ENCODE data around the gene ZG16.

DNA sequence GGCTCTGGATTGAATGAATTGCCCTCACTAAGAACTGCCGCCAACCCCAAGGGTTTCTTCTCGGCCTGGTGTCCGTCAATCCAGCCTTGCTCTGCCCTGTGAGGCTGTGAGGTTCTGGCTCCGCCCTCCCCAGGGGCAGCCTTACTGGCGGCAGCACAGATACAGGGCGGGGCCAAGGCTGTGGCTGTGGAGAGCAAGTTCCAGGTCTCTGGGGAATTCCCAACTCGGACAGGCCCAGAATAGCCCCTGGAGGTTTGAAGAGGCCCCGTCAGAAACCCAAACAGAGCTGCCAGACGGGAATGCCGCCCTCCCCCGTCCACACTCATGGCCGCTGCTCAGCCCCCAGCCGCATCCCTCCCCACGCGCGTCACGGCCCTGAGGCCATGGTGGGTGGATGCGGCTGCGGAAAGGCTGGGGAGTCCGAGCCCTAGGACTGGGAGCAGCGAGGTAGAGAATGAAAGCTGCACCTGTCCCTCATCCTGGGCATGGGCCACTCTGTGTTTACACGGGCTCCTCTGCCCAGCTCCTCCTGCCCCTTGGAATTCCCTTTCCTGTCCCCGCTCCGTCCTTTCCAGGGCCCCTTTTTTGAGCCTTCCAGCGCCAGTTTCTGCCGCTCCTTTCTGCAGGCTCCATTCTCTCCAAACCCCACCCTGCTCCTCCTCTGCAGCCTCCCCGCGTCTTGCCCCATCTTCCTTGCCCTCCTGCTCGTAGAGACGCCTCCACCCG lies 33.3 kb downstream of the ZG16 start:
- TF ChIP-seq EZH2 (IDR thresholded peaks at IDR 0.05; ENCODE audit: borderline replicate concordance), result no peak
- no peak for TF ChIP-seq EZH2phosphoT487 (IDR thresholded peaks at IDR 0.05; ENCODE audit: low read depth, severe bottlenecking, unreplicated experiment)
- TF ChIP-seq, protein P1, sequence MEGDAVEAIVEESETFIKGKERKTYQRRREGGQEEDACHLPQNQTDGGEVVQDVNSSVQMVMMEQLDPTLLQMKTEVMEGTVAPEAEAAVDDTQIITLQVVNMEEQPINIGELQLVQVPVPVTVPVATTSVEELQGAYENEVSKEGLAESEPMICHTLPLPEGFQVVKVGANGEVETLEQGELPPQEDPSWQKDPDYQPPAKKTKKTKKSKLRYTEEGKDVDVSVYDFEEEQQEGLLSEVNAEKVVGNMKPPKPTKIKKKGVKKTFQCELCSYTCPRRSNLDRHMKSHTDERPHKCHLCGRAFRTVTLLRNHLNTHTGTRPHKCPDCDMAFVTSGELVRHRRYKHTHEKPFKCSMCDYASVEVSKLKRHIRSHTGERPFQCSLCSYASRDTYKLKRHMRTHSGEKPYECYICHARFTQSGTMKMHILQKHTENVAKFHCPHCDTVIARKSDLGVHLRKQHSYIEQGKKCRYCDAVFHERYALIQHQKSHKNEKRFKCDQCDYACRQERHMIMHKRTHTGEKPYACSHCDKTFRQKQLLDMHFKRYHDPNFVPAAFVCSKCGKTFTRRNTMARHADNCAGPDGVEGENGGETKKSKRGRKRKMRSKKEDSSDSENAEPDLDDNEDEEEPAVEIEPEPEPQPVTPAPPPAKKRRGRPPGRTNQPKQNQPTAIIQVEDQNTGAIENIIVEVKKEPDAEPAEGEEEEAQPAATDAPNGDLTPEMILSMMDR (IDR thresholded peaks at IDR 0.05; ENCODE audit: poor library complexity), result no peak
